Vagina (tissue), 2 donors: ENCODE data around the gene FGF22. TPM values are rescaled to one million over a fixed set of nuclear protein-coding genes. Genes with fewer than 3 reads are reported as not detected.

Experiments used
- DNase-seq, 2 donors: peaks; one replicate each; pipeline ENCODE4 v3.0.0-alpha.2; 2017; ENCODE audit errors: extremely low spot score in 2 of 2
- H3K27ac ChIP-seq: fragments of 200-600 bp; sonication (generic); one replicate; pipeline ENCODE4 v1.5.1; 2019
- H3K27me3 ChIP-seq: fragments of 200-600 bp; sonication (generic); one replicate; pipeline ENCODE4 v1.5.1; 2019
- H3K36me3 ChIP-seq, 2 donors: fragments of 200-600 bp; sonication (generic); one replicate each; pipeline ENCODE4 v1.5.1; 2017 to 2019
- H3K4me1 ChIP-seq: fragments of 200-600 bp; sonication (generic); one replicate; pipeline ENCODE4 v1.5.1; 2019
- H3K4me3 ChIP-seq, 2 donors: fragments of 200-600 bp; sonication (generic); 1 replicate in 1 of 2; 2 replicates in 1 of 2; pipeline ENCODE4 v1.5.1; 2016 to 2019
- H3K9me3 ChIP-seq: fragments of 200-600 bp; sonication (generic); one replicate; pipeline ENCODE4 v1.5.1; 2019
- POLR2A ChIP-seq, 2 donors: fragments of 450-650 bp; IDR thresholded peaks; one replicate each; pipeline ENCODE4 v1.6.1; 2017; ENCODE audit warnings: antibody characterized with exemption in 2 of 2, mild to moderate bottlenecking in 2 of 2, moderate library complexity in 2 of 2
- POLR2AphosphoS5 ChIP-seq, 2 donors: sonication (generic); formaldehyde crosslinking; IDR thresholded peaks; one replicate each; pipeline ENCODE4 v1.9.0; 2017; ENCODE audit warnings: antibody characterized with exemption in 2 of 2, mild to moderate bottlenecking in 2 of 2, low read depth in 1 of 2; ENCODE audit not compliant: insufficient read depth in 1 of 2
- intact Hi-C: fragments of 100-400 bp; cut with DNase I; formaldehyde crosslinking; loops from one replicate; pipeline ENCODE4 v1.15.1; 2023
- total RNA-seq: library from RNA; depleted of rRNA; stranded (reverse); fragments of >200 nt; gene quantifications from one replicate; pipeline ENCODE4 v1.2.3, GENCODE V29; 2016
- TF ChIP-seq, protein P1 (sequence below), 3 experiments: fragments of 450-650 bp in 2 of 3; fragments of 200-600 bp in 1 of 3; sonication (generic) in 1 of 3; IDR thresholded peaks; one replicate each; pipeline ENCODE4 v1.5.1; 2017 to 2019; ENCODE audit warnings: antibody characterized with exemption in 3 of 3, mild to moderate bottlenecking in 2 of 3, moderate library complexity in 2 of 3

Gene FGF22
- total RNA-seq, 1 donor from 2014 or later: not detected

DNA sequence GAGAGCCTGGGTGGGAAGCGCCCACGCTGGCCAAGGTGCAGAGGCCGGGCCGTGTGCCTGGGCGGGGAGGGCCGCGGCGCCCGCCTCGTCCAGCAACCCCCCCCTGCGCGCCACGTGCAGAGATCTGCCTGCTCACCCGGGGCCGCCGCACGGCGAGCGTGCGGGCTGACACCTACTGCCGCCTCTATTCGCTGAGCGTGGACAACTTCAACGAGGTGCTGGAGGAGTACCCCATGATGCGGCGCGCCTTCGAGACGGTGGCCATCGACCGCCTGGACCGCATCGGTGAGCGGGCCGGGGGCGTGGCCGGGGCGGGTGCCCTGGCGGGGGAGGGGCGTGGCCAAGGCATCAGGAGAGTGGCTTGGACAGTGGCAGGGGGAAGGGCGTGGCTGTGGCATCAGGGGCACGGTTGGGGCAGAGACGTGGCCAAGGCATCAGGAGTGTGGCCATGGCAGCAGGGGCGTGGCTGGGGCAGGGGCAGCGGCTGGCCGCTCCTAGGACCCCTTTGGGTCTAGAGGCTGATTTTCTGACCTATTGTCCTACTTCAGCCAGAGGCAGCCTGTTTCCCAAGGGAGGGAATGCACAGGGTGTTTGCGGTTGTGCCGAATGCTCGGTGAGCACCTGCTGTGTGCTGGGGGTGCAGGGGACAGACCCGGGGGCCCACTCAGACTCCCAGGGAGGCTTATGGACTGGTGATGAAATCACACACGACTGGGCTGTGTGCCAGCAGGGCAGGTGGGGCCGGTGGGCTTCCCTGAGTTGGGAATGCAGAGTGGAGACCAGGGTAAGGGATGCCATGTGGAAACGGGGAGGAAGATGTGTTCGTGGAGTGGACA is 25.7 kb upstream of the FGF22 start:
- H3K27me3 ChIP-seq: no peaks in the 10 kb centered on the region
- intact Hi-C loops: no loop called here
- DNase-seq: no peak

DNA sequence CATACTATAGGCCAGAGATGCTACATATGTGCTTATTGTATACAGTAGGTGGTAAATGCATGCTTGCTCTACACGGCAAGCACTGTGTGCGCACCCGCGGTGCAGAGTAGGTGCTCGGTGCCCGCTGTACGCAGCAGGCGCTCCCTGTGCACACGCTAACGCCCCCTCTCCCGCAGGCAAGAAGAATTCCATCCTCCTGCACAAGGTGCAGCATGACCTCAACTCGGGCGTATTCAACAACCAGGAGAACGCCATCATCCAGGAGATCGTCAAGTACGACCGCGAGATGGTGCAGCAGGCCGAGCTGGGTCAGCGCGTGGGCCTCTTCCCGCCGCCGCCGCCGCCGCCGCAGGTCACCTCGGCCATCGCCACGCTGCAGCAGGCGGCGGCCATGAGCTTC is 24.1 kb upstream of the FGF22 start:
- Histone ChIP-seq H3K27me3 (no peaks in the 10 kb centered on the region), H3K4me3 (no peak overlapping the region), H3K27ac (no peak overlapping the region), H3K9me3 (no peaks in the 10 kb centered on the region), H3K4me1 (peaks cover 10% of the 10 kb centered on the region), H3K36me3 (peaks cover 0 to 34% of the 10 kb centered on the region in 2 donors)
- no peak for DNase-seq
- TF ChIP-seq POLR2A (IDR thresholded peaks at IDR 0.05) (no peak), POLR2AphosphoS5 (IDR thresholded peaks at IDR 0.05; ENCODE audit: insufficient read depth in 1 of 2, low read depth in 1 of 2) (no peak)
- intact Hi-C loops: no loop called here

More for the DNA sequence above, 25.7 kb upstream of the FGF22 start:
- Histone ChIP-seq H3K36me3 (peaks cover 0 to 17% of the 10 kb centered on the region in 2 donors), H3K27ac (no peak overlapping the region), H3K4me1 (peaks cover 17% of the 10 kb centered on the region), H3K9me3 (no peaks in the 10 kb centered on the region), H3K4me3 (no peak overlapping the region)
- TF ChIP-seq, protein P1, sequence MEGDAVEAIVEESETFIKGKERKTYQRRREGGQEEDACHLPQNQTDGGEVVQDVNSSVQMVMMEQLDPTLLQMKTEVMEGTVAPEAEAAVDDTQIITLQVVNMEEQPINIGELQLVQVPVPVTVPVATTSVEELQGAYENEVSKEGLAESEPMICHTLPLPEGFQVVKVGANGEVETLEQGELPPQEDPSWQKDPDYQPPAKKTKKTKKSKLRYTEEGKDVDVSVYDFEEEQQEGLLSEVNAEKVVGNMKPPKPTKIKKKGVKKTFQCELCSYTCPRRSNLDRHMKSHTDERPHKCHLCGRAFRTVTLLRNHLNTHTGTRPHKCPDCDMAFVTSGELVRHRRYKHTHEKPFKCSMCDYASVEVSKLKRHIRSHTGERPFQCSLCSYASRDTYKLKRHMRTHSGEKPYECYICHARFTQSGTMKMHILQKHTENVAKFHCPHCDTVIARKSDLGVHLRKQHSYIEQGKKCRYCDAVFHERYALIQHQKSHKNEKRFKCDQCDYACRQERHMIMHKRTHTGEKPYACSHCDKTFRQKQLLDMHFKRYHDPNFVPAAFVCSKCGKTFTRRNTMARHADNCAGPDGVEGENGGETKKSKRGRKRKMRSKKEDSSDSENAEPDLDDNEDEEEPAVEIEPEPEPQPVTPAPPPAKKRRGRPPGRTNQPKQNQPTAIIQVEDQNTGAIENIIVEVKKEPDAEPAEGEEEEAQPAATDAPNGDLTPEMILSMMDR (IDR thresholded peaks at IDR 0.05): no peak
- TF ChIP-seq POLR2AphosphoS5 (IDR thresholded peaks at IDR 0.05; ENCODE audit: insufficient read depth in 1 of 2, low read depth in 1 of 2) (no peak), POLR2A (IDR thresholded peaks at IDR 0.05) (no peak)

- H3K36me3 ChIP-seq: peaks cover 0 to 37% of the 10 kb centered on the region in 2 donors
- H3K4me1 ChIP-seq: peaks cover 4% of the 10 kb centered on the region
- DNase-seq: no peak
- intact Hi-C loops: no loop called here
- no peaks in the 10 kb centered on the region for H3K27me3 ChIP-seq
- TF ChIP-seq, protein P1 (IDR thresholded peaks at IDR 0.05): no peak
- no peak for TF ChIP-seq POLR2AphosphoS5 (IDR thresholded peaks at IDR 0.05; ENCODE audit: insufficient read depth in 1 of 2, low read depth in 1 of 2)
- H3K27ac ChIP-seq: no peak overlapping the region
- H3K4me3 ChIP-seq: no peak overlapping the region
- no peaks in the 10 kb centered on the region for H3K9me3 ChIP-seq
These were observed 23.5 kb upstream of the FGF22 start for GRCh38 chr19:616062-616700.

GRCh38 chr19:616747-617526 is 22.7 kb upstream of the FGF22 start:
- H3K36me3 ChIP-seq: peaks cover 0 to 44% of the 10 kb centered on the region in 2 donors
- H3K4me1 ChIP-seq: no peaks in the 10 kb centered on the region
- TF ChIP-seq POLR2A (IDR thresholded peaks at IDR 0.05) (no peak), POLR2AphosphoS5 (IDR thresholded peaks at IDR 0.05; ENCODE audit: insufficient read depth in 1 of 2, low read depth in 1 of 2) (no peak)
- TF ChIP-seq, protein P1 (IDR thresholded peaks at IDR 0.05): no peak
- H3K27me3 ChIP-seq: no peaks in the 10 kb centered on the region
- H3K9me3 ChIP-seq: no peaks in the 10 kb centered on the region
- no peak overlapping the region for H3K4me3 ChIP-seq
- no peak for DNase-seq
- H3K27ac ChIP-seq: no peak overlapping the region
- intact Hi-C loops: no loop called here

DNA sequence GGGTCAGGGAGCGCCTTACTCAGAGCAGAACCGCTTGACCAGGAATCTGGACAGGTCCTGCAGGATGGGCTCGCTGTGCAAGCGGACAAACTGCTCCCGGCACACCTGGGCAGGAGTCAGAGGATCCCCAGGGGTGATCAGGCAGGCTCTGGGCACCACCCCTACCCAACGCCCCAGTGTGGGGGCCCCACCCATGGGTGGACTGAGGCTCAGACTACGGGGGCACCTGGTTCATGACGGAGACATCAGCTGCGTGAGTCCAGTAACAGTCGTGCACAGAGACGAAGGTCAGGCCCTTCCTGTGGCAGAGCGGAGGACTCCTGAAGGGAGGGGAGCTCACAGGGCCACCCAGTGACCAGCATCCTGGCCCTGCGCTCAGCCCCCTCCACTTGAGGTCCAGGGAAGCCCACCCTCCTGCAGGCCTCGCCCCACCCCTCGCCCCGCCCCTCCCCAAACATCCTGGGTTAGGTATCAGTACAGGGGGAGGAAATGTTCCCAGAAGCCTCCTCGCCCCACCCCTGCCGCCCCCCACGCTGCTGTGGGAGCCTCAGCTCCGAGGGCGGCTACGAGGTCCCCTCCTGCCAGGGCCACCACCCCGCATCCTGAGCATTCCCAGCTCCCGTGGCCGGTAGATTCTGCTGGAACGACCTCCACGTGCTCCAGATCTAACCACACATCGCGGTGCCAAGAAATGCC is 22.0 kb upstream of the FGF22 start:
- Histone ChIP-seq H3K4me3 (no peak overlapping the region), H3K27ac (no peak overlapping the region), H3K9me3 (no peaks in the 10 kb centered on the region), H3K36me3 (peaks cover 0 to 52% of the 10 kb centered on the region in 2 donors), H3K4me1 (no peaks in the 10 kb centered on the region), H3K27me3 (no peaks in the 10 kb centered on the region)
- intact Hi-C loops: no loop called here
- no peak for DNase-seq
- TF ChIP-seq POLR2A (IDR thresholded peaks at IDR 0.05): no peak
- TF ChIP-seq POLR2AphosphoS5 (IDR thresholded peaks at IDR 0.05; ENCODE audit: insufficient read depth in 1 of 2, low read depth in 1 of 2): no peak
- TF ChIP-seq, protein P1 (IDR thresholded peaks at IDR 0.05): no peak
